IPS-20b (cell line): ENCODE data around the gene C11orf24.
"Not testable (repeated sequence)": the region's sequence is repeated elsewhere in the genome, so short reads cannot be mapped to it uniquely, and the experiment has no call there.

Source experiments
- H3K27ac ChIP-seq: one replicate; pipeline ENCODE4 v1.5.1; 2013; ENCODE audit warnings: low read length
- H3K27me3 ChIP-seq: 2 replicates; pipeline ENCODE4 v1.6.1; 2013; ENCODE audit warnings: mild to moderate bottlenecking, low read length, inconsistent platforms; ENCODE audit not compliant: insufficient read depth
- H3K36me3 ChIP-seq: 2 replicates; pipeline ENCODE4 v1.6.1; 2013; ENCODE audit warnings: low read depth, mild to moderate bottlenecking, inconsistent platforms, low read length, moderate library complexity; ENCODE audit not compliant: insufficient read depth
- H3K4me1 ChIP-seq: 2 replicates; pipeline ENCODE4 v1.6.1; 2013; ENCODE audit warnings: mild to moderate bottlenecking, control low read depth, inconsistent platforms, low read length, moderate library complexity; ENCODE audit not compliant: insufficient read depth
- H3K4me3 ChIP-seq: 2 replicates; pipeline ENCODE4 v1.5.1; 2013; ENCODE audit warnings: mild to moderate bottlenecking, low read length, inconsistent platforms
- H3K9ac ChIP-seq: 2 replicates; pipeline ENCODE4 v1.6.1; 2013; ENCODE audit warnings: low read depth, mild to moderate bottlenecking, inconsistent platforms, low read length, moderate library complexity
- H3K9me3 ChIP-seq: 2 replicates; pipeline ENCODE4 v1.6.1; 2013; ENCODE audit warnings: mild to moderate bottlenecking, low read depth, low read length, inconsistent platforms; ENCODE audit not compliant: insufficient read depth

The C11orf24 gene

GRCh38 chr11:68258363-68258765, 13.4 kb downstream of the C11orf24 start:
- H3K27ac ChIP-seq: no peak overlapping the region
- H3K27me3 ChIP-seq: peaks cover 7% of the 10 kb centered on the region
- H3K9me3 ChIP-seq: no peaks in the 10 kb centered on the region
- peaks cover 30% of the 10 kb centered on the region for H3K36me3 ChIP-seq
- H3K4me1 ChIP-seq: peaks cover 8% of the 10 kb centered on the region; the same call in 1 of the 2 replicates
- no peak overlapping the region for H3K9ac ChIP-seq
- no peak overlapping the region for H3K4me3 ChIP-seq

DNA sequence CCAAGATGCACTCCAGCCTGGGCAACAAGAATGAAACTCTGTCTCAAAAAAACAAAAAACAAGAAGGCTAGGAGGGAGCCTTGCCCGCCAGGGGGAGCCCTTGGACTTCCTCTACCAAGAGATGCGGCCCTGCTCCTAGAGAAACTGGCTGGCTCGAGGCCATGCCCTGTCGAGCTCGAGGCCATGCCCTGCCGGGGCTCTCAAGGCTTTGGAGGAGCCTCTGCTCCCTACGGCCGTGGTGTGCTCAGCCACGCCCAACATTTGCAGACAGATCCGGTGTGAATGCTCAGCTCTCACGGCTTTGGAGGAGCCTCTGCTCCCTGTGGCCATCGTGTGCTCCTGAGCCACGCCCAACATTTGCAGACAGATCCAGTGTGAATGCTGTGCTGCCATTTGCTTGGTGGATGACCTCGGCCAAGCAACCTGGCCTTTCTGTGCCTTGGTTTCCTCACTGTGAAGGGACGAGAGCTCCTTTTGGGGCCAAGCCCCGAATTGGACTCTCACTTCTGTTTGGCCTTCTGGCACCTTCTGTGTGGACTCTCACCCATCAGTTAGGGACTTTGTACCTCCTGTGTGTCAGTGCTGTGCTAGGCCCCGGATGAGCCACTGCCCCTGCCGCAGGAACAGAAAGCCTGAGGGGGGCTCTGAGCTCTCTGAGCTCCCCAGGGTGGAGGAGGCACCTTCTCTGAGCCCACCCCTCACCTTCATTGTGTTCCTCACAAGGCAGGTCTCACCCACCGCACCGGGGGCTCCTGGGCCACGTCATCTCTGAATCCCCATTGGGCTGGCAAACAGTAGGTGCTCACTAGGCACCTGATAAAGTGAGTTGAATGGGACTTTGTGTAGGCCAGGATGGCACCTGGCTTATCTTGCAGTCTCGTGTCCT, 14.1 kb downstream of the C11orf24 start:
- Histone ChIP-seq H3K27ac (no peak overlapping the region), H3K9me3 (no peaks in the 10 kb centered on the region), H3K36me3 (peaks cover 23% of the 10 kb centered on the region), H3K4me3 (no peak overlapping the region), H3K4me1 (peaks cover 8% of the 10 kb centered on the region; the same call in 1 of the 2 replicates), H3K9ac (no peak overlapping the region), H3K27me3 (peaks cover 7% of the 10 kb centered on the region)

GRCh38 chr11:68256331-68256741, 15.4 kb downstream of the C11orf24 start:
- Histone ChIP-seq H3K27ac (no peak overlapping the region), H3K27me3 (peaks cover 7% of the 10 kb centered on the region), H3K9ac (no peak overlapping the region), H3K36me3 (peaks cover 9% of the 10 kb centered on the region), H3K4me1 (peaks cover 8% of the 10 kb centered on the region; the same call in 1 of the 2 replicates), H3K4me3 (no peak overlapping the region), H3K9me3 (no peaks in the 10 kb centered on the region)

GRCh38 chr11:68255526-68255925, 16.2 kb downstream of the C11orf24 start:
- Histone ChIP-seq H3K27ac (no peak overlapping the region), H3K27me3 (peaks cover 7% of the 10 kb centered on the region), H3K4me3 (no peak overlapping the region), H3K9ac (no peak overlapping the region), H3K36me3 (0 out of 2 replicates have a peak, but pooled peaks cover 2% of the 10 kb centered on the region), H3K4me1 (peaks cover 8% of the 10 kb centered on the region; the same call in 1 of the 2 replicates), H3K9me3 (no peaks in the 10 kb centered on the region)

GRCh38 chr11:68254421-68254820, 17.4 kb downstream of the C11orf24 start:
- H3K9me3 ChIP-seq: no peaks in the 10 kb centered on the region
- H3K27ac ChIP-seq: no peak overlapping the region
- no peak overlapping the region for H3K9ac ChIP-seq
- peaks cover 8% of the 10 kb centered on the region; the same call in 1 of the 2 replicates for H3K4me1 ChIP-seq
- no peak overlapping the region for H3K4me3 ChIP-seq
- peaks cover 7% of the 10 kb centered on the region for H3K27me3 ChIP-seq
- no peaks in the 10 kb centered on the region for H3K36me3 ChIP-seq

DNA sequence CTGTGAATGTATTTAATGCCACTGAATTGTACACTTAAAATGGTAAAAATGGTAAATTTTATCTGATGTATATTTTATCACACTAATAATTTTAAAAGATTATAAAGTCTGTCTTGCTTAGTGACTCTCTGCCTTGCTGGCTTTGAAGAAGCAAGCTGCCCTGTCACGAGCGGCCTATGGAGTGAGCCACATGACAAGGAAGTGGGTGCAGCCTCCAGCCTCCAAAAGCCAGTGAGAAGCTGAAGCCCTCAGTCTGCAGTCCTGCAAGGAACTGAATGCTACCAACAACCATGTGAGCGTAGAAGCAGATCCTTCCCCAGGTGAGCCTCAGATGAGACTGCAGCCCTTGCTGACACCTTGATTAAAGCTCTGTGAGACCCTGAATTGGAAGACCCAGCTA, 20.0 kb downstream of the C11orf24 start:
- Histone ChIP-seq H3K27me3 (no peaks in the 10 kb centered on the region), H3K9ac (no peak overlapping the region), H3K9me3 (no peaks in the 10 kb centered on the region), H3K4me3 (no peak overlapping the region), H3K36me3 (no peaks in the 10 kb centered on the region), H3K27ac (no peak overlapping the region), H3K4me1 (peaks cover 8% of the 10 kb centered on the region; the same call in 1 of the 2 replicates)

- H3K27ac ChIP-seq, H3K9ac ChIP-seq, H3K36me3 ChIP-seq: not testable (repeated sequence)
Measured at GRCh38 chr11:68244912-68245311, 26.9 kb downstream of the C11orf24 start.

GRCh38 chr11:68243847-68244246, 27.9 kb downstream of the C11orf24 start:
- H3K27me3 ChIP-seq, H3K4me1 ChIP-seq, H3K9me3 ChIP-seq, H3K4me3 ChIP-seq, H3K36me3 ChIP-seq, H3K9ac ChIP-seq, H3K27ac ChIP-seq: not testable (repeated sequence)

More at GRCh38 chr11:68244912-68245311, 26.9 kb downstream of the C11orf24 start:
- H3K9me3 ChIP-seq, H3K4me3 ChIP-seq, H3K27me3 ChIP-seq, H3K4me1 ChIP-seq: not testable (repeated sequence)

DNA sequence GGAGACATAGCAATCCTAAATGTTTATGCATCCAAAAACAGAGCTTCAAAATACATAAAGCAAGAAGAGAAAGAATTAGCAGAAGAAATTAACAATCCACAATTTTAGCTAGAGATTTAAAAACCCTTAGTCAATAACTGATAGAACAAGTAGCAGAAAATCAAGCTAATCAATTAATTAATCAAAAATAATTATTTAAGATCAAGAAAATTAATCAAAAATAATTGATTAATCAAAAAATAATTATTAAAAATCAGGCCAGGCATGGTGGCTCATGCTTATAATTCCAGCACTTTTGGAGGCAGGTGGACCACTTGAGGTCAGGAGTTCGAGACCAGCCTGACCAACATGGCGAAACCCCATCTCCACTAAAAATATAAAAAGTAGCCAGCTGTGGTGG, 29.2 kb downstream of the C11orf24 start:
- H3K4me1 ChIP-seq: no peaks in the 10 kb centered on the region
- no peak overlapping the region for H3K9ac ChIP-seq
- H3K27ac ChIP-seq: no peak overlapping the region
- H3K4me3 ChIP-seq: no peak overlapping the region
- no peaks in the 10 kb centered on the region for H3K36me3 ChIP-seq
- no peaks in the 10 kb centered on the region for H3K9me3 ChIP-seq
- no peaks in the 10 kb centered on the region for H3K27me3 ChIP-seq

DNA sequence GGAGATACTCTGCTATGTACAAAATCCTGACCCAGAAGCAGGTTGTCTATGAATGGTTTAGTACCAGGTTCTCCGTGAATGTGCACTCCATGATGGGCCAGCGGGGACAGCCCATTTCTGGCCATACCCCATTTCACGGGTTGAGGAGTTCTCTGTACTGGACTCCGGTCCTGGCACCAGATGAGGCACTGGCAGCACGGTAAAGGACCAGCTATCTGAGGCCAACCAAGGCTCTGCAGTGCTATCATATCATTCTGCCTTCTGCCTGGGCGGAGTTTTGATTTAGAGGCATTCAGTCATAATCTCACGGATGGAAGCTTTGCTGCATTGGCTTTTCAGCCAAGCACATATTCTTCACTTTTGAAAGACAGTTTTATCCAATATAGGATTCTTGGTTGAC, 40.2 kb downstream of the C11orf24 start:
- Histone ChIP-seq H3K4me1 (no peaks in the 10 kb centered on the region), H3K27me3 (no peaks in the 10 kb centered on the region)

DNA sequence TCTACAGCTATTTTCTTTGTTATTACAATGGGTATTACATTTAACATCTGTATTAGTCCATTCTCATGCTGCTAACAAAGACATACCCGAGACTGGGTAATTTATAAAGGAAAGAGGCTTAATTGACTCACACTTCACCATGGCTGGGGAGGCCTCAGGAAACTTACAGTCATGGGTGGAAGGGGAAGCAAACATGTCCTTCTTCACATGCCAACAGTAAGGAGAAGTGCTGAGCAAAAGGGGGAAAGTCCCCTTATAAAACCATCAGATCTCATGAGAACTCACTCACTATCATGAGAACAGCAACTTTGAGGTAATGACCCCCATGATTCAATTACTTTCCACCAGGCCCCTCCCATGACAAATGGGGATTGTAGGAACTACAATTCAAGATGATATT, 42.2 kb downstream of the C11orf24 start:
- Histone ChIP-seq H3K9me3 (no peaks in the 10 kb centered on the region), H3K27me3 (no peaks in the 10 kb centered on the region), H3K27ac (no peak overlapping the region), H3K9ac (no peak overlapping the region), H3K4me1 (no peaks in the 10 kb centered on the region), H3K36me3 (no peaks in the 10 kb centered on the region), H3K4me3 (no peak overlapping the region)

More for the DNA sequence above, 40.2 kb downstream of the C11orf24 start:
- Histone ChIP-seq H3K27ac (no peak overlapping the region), H3K36me3 (no peaks in the 10 kb centered on the region), H3K9ac (no peak overlapping the region), H3K4me3 (no peak overlapping the region), H3K9me3 (no peaks in the 10 kb centered on the region)

DNA sequence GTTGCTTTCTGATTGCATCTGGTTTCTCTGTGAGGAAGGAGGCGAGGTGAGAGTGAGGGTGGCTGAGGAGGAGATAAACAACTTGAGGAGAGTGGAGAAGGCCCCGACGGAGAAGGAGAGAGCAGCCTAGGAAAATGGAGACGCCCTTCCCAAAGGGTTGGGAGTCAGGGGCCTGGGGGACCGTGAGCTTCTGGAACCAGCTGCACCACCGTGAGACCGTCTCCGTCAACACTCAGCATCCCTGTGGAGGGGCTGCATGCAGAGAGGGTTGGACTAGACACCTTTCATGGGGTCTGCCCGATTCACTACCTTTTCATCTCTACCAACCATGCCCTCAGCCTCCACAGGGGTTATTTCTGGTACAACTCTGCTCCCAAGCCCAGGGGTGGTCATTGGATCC, 45.4 kb downstream of the C11orf24 start:
- Histone ChIP-seq H3K27ac (no peak overlapping the region), H3K9ac (no peak overlapping the region), H3K27me3 (no peaks in the 10 kb centered on the region), H3K4me1 (no peaks in the 10 kb centered on the region), H3K4me3 (no peak overlapping the region), H3K9me3 (no peaks in the 10 kb centered on the region), H3K36me3 (no peaks in the 10 kb centered on the region)
